Tibial nerve (tissue), 4 donors: ENCODE measurements around the gene KRTAP5-9. TPM values are rescaled to one million over a fixed set of nuclear protein-coding genes. Genes with fewer than 3 reads are reported as not detected.
"Not testable (repeated sequence)": the region's sequence is repeated elsewhere in the genome, so short reads cannot be mapped to it uniquely, and the experiment has no call there.

Experiments
- DNase-seq, 2 donors: peaks; one replicate each; pipeline ENCODE4 v3.0.0-alpha.2; 2019; ENCODE audit warnings: low spot score in 2 of 2
- H3K27ac ChIP-seq, 4 donors: fragments of 200-600 bp; sonication (generic) in 3 of 4; one replicate each; pipeline ENCODE4 v1.5.1; 2017 to 2019; ENCODE audit warnings: mild to moderate bottlenecking in 1 of 4
- H3K27me3 ChIP-seq, 2 donors: fragments of 200-600 bp; sonication (generic) in 1 of 2; one replicate each; pipeline versions ENCODE4 v1.5.1 to v1.6.0; 2017 to 2019
- H3K36me3 ChIP-seq, 3 donors: fragments of 200-600 bp; sonication (generic); one replicate each; pipeline ENCODE4 v1.5.1; 2018 to 2019
- H3K4me1 ChIP-seq, 4 donors: fragments of 200-600 bp; sonication (generic) in 3 of 4; one replicate each; pipeline ENCODE4 v1.5.1; 2017 to 2019
- H3K4me3 ChIP-seq, 4 donors: fragments of 200-600 bp; sonication (generic) in 3 of 4; one replicate each; pipeline ENCODE4 v1.5.1; 2017 to 2019; ENCODE audit warnings: mild to moderate bottlenecking in 1 of 4, moderate library complexity in 1 of 4
- H3K9me3 ChIP-seq, 4 donors: fragments of 200-600 bp; sonication (generic) in 3 of 4; one replicate each; pipeline ENCODE4 v1.5.1; 2017 to 2019
- EP300 ChIP-seq, 2 donors: sonication (generic); formaldehyde crosslinking; IDR thresholded peaks; one replicate each; pipeline ENCODE4 v1.6.1; 2017; ENCODE audit warnings: antibody characterized with exemption in 2 of 2, mild to moderate bottlenecking in 1 of 2
- POLR2A ChIP-seq, 2 donors: fragments of 450-650 bp; IDR thresholded peaks; one replicate each; pipeline ENCODE4 v1.6.1; 2017; ENCODE audit warnings: antibody characterized with exemption in 2 of 2, mild to moderate bottlenecking in 2 of 2, moderate library complexity in 2 of 2
- WGBS, 2 donors: methylation state at CpG; one replicate each; pipeline ENCODE4 v1.1.5; 2018; 5-methylcytosine and 5-hydroxymethylcytosine counted together
- total RNA-seq, 4 donors: library from RNA; depleted of rRNA; stranded (reverse); fragments of >200 nt; gene quantifications; one replicate each; pipeline ENCODE4 v1.1.0, GENCODE V29; 2016
- TF ChIP-seq, protein P1 (sequence below), 5 experiments: fragments of 200-600 bp in 3 of 5; fragments of 450-650 bp in 2 of 5; sonication (generic) in 3 of 5; IDR thresholded peaks; one replicate each; pipeline ENCODE4 v1.5.1; 2016 to 2019; ENCODE audit warnings: antibody characterized with exemption in 5 of 5, mild to moderate bottlenecking in 3 of 5, moderate library complexity in 2 of 5

Gene KRTAP5-9
- total RNA-seq, 4 donors from 2014 or later, result 0.59 to 2.1 (median 0.60) TPM; not detected in 1

DNA sequence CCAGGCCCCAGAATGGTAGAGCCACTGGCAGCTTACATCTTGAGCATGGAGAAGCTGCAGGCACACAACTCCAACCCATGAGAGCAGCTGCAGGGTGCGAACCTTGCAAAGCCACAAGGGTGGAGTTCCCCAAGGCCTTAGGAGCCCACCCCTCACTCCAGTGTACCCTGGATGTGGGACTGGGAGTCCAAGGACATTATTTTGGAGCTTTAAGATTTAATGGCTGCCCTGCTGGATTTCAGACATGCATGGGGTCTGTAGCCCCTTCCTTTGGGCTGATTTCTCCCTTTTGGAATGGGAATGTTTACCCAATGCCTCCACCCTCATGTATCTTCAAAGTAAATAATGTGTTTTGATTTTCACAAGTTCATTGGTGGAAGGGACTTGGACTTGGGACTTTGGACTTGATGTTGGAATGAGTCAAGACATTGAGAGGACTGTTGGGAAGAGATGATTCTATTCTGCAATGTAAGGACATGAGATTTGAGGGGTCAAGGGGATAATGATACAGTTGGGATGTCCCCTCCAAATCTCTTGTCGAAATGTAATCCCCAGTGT, 22.2 kb upstream of the KRTAP5-9 start:
- peaks cover 0 to 10% (median 0%) of the 10 kb centered on the region in 4 donors for H3K9me3 ChIP-seq
- DNase-seq, result no peak
- TF ChIP-seq, protein P1, sequence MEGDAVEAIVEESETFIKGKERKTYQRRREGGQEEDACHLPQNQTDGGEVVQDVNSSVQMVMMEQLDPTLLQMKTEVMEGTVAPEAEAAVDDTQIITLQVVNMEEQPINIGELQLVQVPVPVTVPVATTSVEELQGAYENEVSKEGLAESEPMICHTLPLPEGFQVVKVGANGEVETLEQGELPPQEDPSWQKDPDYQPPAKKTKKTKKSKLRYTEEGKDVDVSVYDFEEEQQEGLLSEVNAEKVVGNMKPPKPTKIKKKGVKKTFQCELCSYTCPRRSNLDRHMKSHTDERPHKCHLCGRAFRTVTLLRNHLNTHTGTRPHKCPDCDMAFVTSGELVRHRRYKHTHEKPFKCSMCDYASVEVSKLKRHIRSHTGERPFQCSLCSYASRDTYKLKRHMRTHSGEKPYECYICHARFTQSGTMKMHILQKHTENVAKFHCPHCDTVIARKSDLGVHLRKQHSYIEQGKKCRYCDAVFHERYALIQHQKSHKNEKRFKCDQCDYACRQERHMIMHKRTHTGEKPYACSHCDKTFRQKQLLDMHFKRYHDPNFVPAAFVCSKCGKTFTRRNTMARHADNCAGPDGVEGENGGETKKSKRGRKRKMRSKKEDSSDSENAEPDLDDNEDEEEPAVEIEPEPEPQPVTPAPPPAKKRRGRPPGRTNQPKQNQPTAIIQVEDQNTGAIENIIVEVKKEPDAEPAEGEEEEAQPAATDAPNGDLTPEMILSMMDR (IDR thresholded peaks at IDR 0.05), result no peak
- TF ChIP-seq EP300 (IDR thresholded peaks at IDR 0.05) (no peak), POLR2A (IDR thresholded peaks at IDR 0.05) (no peak)
- H3K27me3 ChIP-seq, result no peaks in the 10 kb centered on the region
- 68 to 77% methylated on average over 2 of the region's 2 CpGs for WGBS, 2 donors
- H3K36me3 ChIP-seq, result peaks cover 0 to 7% (median 0%) of the 10 kb centered on the region in 3 donors
- H3K4me1 ChIP-seq, result no peaks in the 10 kb centered on the region
- H3K27ac ChIP-seq, result no peak overlapping the region
- no peak overlapping the region for H3K4me3 ChIP-seq

DNA sequence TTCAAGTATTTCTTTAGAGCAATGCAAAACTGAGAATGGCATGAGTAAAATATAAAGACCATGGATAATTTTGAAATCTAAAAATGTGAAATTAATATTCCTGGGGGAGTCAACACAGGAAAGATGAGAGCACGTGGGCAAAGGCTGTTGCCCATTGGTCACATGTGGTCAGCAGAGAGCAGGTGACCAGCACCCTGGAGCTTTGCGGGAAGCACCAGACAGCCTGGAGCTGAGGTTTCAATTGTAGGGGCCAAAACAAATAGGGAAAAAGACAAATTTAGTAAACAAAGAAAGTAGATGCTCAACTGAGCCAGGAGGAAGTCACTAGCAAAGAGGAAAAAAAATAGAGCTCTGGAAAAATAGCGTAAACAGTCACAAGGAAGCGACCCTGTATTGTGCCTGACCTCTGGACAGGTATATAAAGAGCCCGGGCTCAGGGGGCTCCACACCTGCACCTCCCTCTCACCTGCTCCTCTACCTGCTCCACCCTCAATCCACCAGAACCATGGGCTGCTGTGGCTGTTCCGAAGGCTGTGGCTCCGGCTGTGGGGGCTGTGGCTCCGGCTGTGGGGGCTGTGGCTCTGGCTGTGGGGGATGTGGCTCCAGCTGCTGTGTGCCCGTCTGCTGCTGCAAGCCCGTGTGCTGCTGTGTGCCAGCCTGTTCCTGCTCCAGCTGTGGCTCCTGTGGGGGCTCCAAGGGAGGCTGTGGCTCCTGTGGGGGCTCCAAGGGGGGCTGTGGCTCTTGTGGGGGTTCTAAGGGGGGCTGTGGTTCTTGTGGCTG, 21.2 kb upstream of the KRTAP5-9 start, which contains the start of gene KRTAP5-7:
KRTAP5-7 (plus strand) TSS at position 472 of the 780 bp plus-strand sequence; CDS start at position 506, 34 bp downstream.
- 60 to 64% methylated on average over 10 of the region's 10 CpGs for WGBS, 2 donors
- H3K9me3 ChIP-seq, result peaks cover 0 to 10% (median 0%) of the 10 kb centered on the region in 4 donors
- DNase-seq, H3K4me1 ChIP-seq, H3K27me3 ChIP-seq, H3K27ac ChIP-seq, H3K4me3 ChIP-seq, H3K36me3 ChIP-seq: not testable (repeated sequence)

DNA sequence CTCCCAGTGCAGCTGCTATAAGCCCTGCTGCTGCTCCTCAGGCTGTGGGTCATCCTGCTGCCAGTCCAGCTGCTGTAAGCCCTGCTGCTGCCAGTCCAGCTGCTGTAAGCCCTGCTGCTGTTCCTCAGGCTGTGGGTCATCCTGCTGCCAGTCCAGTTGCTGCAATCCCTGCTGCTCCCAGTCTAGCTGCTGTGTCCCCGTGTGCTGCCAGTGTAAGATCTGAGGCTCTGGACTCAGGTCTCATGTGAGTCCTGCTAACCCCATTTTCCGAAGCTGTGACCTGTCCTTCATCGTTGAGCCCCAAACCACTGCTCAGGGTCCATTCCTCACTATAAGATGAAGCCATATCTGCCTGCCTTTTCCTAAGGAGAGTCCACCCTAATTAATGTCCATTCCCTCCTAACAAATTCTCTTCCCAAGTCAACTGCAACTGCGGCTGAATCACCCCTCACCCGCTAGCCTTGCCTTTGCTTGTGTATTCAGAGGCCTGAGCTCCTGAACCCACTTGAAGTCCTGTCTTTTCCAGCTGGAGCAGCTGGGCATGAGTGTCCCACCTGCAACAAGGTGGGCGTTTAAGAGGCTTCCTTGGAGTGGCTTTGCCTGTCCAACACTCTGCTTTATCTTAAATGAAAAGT, 20.5 kb upstream of the KRTAP5-9 start:
- no peaks in the 10 kb centered on the region for H3K27me3 ChIP-seq
- peaks cover 0 to 5% (median 0%) of the 10 kb centered on the region in 3 donors for H3K36me3 ChIP-seq
- DNase-seq, result no peak
- no peak overlapping the region for H3K27ac ChIP-seq
- TF ChIP-seq EP300 (IDR thresholded peaks at IDR 0.05) (no peak), POLR2A (IDR thresholded peaks at IDR 0.05) (no peak)
- TF ChIP-seq, protein P1 (IDR thresholded peaks at IDR 0.05), result no peak
- WGBS, 2 donors, result 88 to 91% methylated on average over 6 of the region's 6 CpGs
- no peak overlapping the region for H3K4me3 ChIP-seq
- no peaks in the 10 kb centered on the region for H3K4me1 ChIP-seq
- peaks cover 0 to 10% (median 0%) of the 10 kb centered on the region in 4 donors for H3K9me3 ChIP-seq

DNA sequence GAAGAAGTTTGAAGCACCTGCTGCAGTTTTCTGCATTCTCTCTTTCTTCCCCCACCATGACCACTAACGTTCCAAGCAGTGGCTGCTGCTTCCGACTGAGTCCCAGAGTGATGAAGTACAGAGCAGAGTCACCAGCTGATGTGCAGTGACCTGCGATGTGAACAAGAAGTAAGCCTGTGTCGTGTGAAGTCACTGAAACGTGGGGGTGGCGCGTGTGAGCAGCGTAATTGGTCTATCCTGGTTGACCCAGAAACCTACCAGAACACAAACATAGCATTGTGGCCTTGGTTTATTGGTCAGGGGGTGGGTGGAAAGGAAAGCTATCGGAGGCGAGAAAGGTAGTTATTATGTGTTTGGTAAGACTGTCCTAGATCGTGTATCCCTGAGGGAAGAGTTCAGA, 17.6 kb upstream of the KRTAP5-9 start:
- Histone ChIP-seq H3K9me3 (peaks cover 0 to 4% (median 0%) of the 10 kb centered on the region in 4 donors), H3K27me3 (no peaks in the 10 kb centered on the region), H3K27ac (no peak overlapping the region), H3K4me3 (no peak overlapping the region), H3K4me1 (no peaks in the 10 kb centered on the region), H3K36me3 (no peaks in the 10 kb centered on the region)
- TF ChIP-seq, protein P1 (IDR thresholded peaks at IDR 0.05), result no peak
- TF ChIP-seq EP300 (IDR thresholded peaks at IDR 0.05) (no peak), POLR2A (IDR thresholded peaks at IDR 0.05) (no peak)
- DNase-seq, result no peak
- 70 to 72% methylated on average over 11 of the region's 11 CpGs for WGBS, 2 donors

DNA sequence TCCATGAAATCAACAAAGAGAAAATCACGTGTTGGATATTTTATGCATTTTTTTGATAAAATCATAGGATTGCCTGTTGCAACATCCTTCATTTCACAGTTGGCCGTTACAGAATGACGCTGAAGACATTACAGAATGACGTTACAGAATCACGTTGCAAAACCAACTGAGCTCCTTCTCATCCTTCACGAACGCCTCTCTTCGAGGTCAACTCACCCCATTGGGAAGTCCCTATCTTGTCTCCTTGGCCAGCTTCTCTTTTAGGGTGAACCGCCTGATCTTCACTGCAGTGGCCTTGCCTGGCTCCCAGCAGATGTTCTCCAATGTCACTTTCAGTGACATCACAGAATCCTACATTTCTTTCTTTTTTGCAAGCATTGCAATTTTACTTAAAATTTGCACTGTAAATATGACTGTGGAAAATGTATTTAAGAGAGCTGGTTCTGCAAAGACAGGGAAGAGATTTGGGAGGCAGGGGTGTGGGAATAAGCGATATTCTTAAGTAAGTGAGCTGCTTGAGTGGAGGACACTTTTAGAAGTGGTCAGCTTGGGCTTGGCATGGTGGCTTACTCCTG, 16.1 kb upstream of the KRTAP5-9 start:
- Histone ChIP-seq H3K36me3 (no peaks in the 10 kb centered on the region), H3K27me3 (no peaks in the 10 kb centered on the region), H3K27ac (no peak overlapping the region), H3K4me3 (no peak overlapping the region), H3K4me1 (no peaks in the 10 kb centered on the region), H3K9me3 (no peaks in the 10 kb centered on the region)
- DNase-seq, result no peak
- WGBS, 2 donors, result 80 to 81% methylated on average over 10 of the region's 10 CpGs
- TF ChIP-seq POLR2A (IDR thresholded peaks at IDR 0.05) (no peak), EP300 (IDR thresholded peaks at IDR 0.05) (no peak)
- TF ChIP-seq, protein P1 (IDR thresholded peaks at IDR 0.05), result no peak

DNA sequence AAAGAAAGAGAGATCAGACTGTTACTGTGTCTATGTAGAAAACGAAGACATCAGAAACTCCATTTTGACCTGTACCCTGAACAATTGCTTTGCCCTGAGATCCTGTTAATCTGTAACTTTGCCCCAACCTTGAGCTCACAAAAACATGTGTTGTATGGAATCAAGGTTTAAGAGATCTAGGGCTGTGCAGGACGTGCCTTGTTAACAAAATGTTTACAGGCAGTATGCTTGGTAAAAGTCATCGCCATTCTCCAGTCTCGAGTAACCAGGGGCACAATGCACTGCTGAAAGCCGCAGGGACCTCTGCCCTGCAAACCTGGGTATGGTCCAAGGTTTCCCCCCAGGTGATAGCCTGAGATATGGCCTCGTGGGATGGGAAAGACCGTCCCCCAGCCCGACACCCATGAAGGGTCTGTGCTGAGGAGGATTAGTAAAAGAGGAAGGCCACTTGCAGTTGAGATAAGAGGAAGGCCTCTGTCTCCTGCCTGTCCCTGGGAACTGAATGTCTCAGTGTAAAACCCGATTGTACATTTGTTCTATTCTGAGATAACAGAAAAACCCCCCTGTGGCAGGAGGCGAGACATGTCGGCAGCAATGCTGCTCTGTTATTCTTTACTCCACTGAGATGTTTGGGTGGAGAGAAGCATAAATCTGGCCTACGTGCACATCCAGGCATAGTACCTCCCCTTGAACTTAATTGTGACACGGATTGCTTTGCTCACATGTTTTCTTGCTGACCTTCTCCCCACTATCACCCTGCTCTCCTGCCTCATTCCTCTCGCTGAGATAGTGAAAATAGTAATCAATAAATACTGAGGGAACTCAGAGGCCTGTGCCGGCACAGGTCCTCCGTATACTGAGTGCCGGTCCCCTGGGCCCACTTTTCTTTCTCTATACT, 13.3 kb upstream of the KRTAP5-9 start:
- not testable (repeated sequence) for H3K36me3 ChIP-seq, H3K4me1 ChIP-seq, H3K27me3 ChIP-seq, H3K4me3 ChIP-seq, H3K9me3 ChIP-seq, DNase-seq, H3K27ac ChIP-seq
- 59 to 61% methylated on average over 17 of the region's 17 CpGs for WGBS, 2 donors
